Psoas muscle (tissue), 8 donors: ENCODE data around the gene SHROOM3. TPM values are rescaled to one million over a fixed set of nuclear protein-coding genes. Genes with fewer than 3 reads are reported as not detected.

Source experiments
- ATAC-seq, 4 donors: fragments of 200-7000 bp; cut with Tn5 transposase; one replicate each; pipeline ENCODE4 v1.9.1; 2020; ENCODE audit warnings: moderate library complexity in 3 of 4, mild to moderate bottlenecking in 2 of 4
- DNase-seq, 2 donors: peaks; one replicate each; pipeline ENCODE4 v3.0.0-alpha.2; 2020
- H3K27ac ChIP-seq: fragments of 200-600 bp; one replicate; pipeline ENCODE4 v1.8.0; 2022
- H3K27me3 ChIP-seq, 3 donors: fragments of 200-600 bp in 1 of 3; one replicate each; pipeline versions ENCODE4 v1.6.1 to v1.8.0; 2013 to 2022; ENCODE audit warnings: low read length in 2 of 3, mild to moderate bottlenecking in 2 of 3, moderate library complexity in 1 of 3; ENCODE audit not compliant: insufficient read depth in 3 of 3
- H3K36me3 ChIP-seq, 2 donors: fragments of 200-600 bp in 1 of 2; one replicate each; pipeline versions ENCODE4 v1.6.1 to v1.8.0; 2013 to 2022; ENCODE audit warnings: low read depth in 1 of 2, mild to moderate bottlenecking in 1 of 2, moderate library complexity in 1 of 2; ENCODE audit not compliant: insufficient read depth in 1 of 2
- H3K4me1 ChIP-seq: fragments of 200-600 bp; one replicate; pipeline ENCODE4 v1.8.0; 2022
- H3K4me3 ChIP-seq: fragments of 200-600 bp; one replicate; pipeline ENCODE4 v1.8.0; 2022; ENCODE audit warnings: mild to moderate bottlenecking
- H3K9me3 ChIP-seq: fragments of 200-600 bp; one replicate; pipeline ENCODE4 v1.8.0; 2022
- WGBS, 3 donors: extraction: QIAGEN DNeasy Blood & Tissue Kit; methylation state at CpG; one replicate each; pipeline versions ENCODE4 v1.1.6 to v1.1.7; 2013; 5-methylcytosine and 5-hydroxymethylcytosine counted together
- intact Hi-C, 2 donors: fragments of 100-400 bp; cut with DNase I; formaldehyde crosslinking; loops; one replicate each; pipeline versions ENCODE4 v1.11.0 to v1.14.2; 2022
- polyA plus RNA-seq, 3 donors: library from polyadenylated mRNA; stranded (reverse); fragments of 200-250 nt; gene quantifications; one replicate each; pipeline ENCODE4 v1.2.3, GENCODE V29; 2013
- total RNA-seq, 4 donors: library from RNA; stranded (reverse); fragmentation: NEBNext Ultra II Directional in 2 of 4; extraction: Animal tissue kit (Norgen Biotek cat#: 25700) in 2 of 4; gene quantifications; one replicate each; pipeline versions ENCODE4 v1.2.1 to v1.2.4, GENCODE V29; 2021 to 2023
- TF ChIP-seq, protein P1 (sequence below): fragments of 200-600 bp; IDR thresholded peaks from one replicate; pipeline ENCODE4 v1.8.0; 2022; ENCODE audit warnings: antibody characterized with exemption
- donor health status: healthy with polysubstance abuse.
- donor health status: DM: no; HTN: no; CAD: no; lungs with moderate emphysema.
- donor health status: Bipolar disorder and iron deficiency.
- donor health status: healthy.
- donor health status: DM: yes; HTN: yes; CAD: no.
- donor health status: DM: no; HTN: no; CAD: no.
- donor health status: DM: no; HTN: no; CAD: no.
- donor health status: DM: yes; HTN: yes; CAD: no.

The SHROOM3 gene
- total and polyA plus RNA-seq, 7 donors = 0.01 to 0.79 (median 0.06) TPM

DNA sequence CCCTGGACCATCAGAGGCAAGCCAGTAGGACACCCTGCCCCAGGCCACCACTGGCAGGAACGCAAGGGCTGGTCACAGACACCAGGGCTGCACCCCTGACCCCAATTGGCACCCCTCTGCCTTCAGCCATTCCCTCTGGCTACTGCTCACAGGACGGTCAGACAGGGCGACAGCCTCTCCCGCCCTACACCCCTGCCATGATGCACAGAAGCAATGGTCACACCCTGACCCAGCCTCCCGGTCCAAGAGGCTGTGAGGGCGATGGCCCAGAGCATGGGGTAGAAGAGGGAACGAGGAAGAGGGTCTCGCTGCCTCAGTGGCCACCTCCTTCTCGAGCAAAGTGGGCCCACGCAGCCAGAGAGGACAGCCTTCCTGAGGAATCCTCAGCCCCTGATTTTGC, 319.4 kb downstream of the SHROOM3 start:
- TF ChIP-seq, protein P1, sequence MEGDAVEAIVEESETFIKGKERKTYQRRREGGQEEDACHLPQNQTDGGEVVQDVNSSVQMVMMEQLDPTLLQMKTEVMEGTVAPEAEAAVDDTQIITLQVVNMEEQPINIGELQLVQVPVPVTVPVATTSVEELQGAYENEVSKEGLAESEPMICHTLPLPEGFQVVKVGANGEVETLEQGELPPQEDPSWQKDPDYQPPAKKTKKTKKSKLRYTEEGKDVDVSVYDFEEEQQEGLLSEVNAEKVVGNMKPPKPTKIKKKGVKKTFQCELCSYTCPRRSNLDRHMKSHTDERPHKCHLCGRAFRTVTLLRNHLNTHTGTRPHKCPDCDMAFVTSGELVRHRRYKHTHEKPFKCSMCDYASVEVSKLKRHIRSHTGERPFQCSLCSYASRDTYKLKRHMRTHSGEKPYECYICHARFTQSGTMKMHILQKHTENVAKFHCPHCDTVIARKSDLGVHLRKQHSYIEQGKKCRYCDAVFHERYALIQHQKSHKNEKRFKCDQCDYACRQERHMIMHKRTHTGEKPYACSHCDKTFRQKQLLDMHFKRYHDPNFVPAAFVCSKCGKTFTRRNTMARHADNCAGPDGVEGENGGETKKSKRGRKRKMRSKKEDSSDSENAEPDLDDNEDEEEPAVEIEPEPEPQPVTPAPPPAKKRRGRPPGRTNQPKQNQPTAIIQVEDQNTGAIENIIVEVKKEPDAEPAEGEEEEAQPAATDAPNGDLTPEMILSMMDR = no peak
- H3K9me3 ChIP-seq = no peaks in the 10 kb centered on the region
- intact Hi-C loops = no loop called here
- no peak overlapping the region for H3K27ac ChIP-seq
- no peaks in the 10 kb centered on the region for H3K27me3 ChIP-seq
- 90 to 96% (median 93%) methylated on average over 9 to 10 of the region's 10 CpGs for WGBS, 3 donors
- ATAC-seq (no peak), DNase-seq (no peak)
- no peak overlapping the region for H3K4me3 ChIP-seq
- no peaks in the 10 kb centered on the region for H3K36me3 ChIP-seq
- H3K4me1 ChIP-seq = no peaks in the 10 kb centered on the region

DNA sequence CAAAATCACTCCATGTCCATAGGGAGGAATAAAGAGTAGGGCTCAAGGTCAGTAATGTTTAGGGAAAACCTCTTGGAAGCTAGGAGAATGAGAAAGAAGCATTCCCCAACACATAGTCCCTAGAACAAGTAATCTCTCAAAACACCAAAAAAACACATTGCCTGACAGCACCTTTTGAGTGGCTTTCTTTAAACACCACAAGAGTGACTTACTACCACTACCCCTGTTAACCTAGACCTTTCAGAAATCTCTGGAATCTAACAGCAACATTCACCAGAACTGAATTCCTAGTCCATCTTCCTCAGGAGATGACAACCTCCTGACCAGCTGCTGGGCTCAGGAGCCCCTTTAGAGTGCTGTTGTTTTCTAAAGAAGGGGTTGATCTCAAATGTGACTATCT, 320.7 kb downstream of the SHROOM3 start:
- H3K4me1 ChIP-seq = no peaks in the 10 kb centered on the region
- no peak overlapping the region for H3K4me3 ChIP-seq
- DNase-seq = no peak
- intact Hi-C loops = loop anchor here (5.0 kb wide), 2 partner anchors 243 to 323 kb away; no protein-coding TSS in a partner anchor
- TF ChIP-seq, protein P1 = no peak
- H3K36me3 ChIP-seq = no peaks in the 10 kb centered on the region
- no peaks in the 10 kb centered on the region for H3K9me3 ChIP-seq
- no peak overlapping the region for H3K27ac ChIP-seq
- no peak for ATAC-seq
- H3K27me3 ChIP-seq = no peaks in the 10 kb centered on the region

DNA sequence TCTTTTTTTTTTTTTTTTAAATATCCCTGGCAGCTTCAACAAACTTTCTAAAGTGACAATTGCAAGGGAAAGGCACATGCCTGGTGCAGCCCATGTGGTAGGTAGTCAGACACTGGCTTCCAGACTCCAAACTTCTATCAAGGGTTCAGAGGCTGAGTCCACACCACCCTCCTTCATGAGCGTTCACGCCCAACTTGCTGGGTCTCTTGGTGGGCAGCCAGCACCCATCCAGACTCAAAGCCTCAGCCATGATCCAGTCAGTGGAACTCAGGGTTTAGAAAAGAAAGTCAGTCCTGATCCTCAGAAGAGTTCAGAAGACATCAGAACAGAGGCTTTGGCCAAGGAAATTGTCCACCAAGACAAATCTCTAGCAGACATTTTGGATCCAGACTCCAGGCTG, 321.4 kb downstream of the SHROOM3 start:
- H3K9me3 ChIP-seq = no peaks in the 10 kb centered on the region
- no peaks in the 10 kb centered on the region for H3K4me1 ChIP-seq
- no peak for DNase-seq
- TF ChIP-seq, protein P1 = no peak
- no peak for ATAC-seq
- no peaks in the 10 kb centered on the region for H3K27me3 ChIP-seq
- no peak overlapping the region for H3K4me3 ChIP-seq
- intact Hi-C loops = loop anchor here (5.0 kb wide), 2 partner anchors 244 to 324 kb away; no protein-coding TSS in a partner anchor
- 95 to 98% (median 98%) methylated on average over 2 of the region's 2 CpGs for WGBS, 3 donors
- H3K36me3 ChIP-seq = no peaks in the 10 kb centered on the region
- H3K27ac ChIP-seq = no peak overlapping the region

DNA sequence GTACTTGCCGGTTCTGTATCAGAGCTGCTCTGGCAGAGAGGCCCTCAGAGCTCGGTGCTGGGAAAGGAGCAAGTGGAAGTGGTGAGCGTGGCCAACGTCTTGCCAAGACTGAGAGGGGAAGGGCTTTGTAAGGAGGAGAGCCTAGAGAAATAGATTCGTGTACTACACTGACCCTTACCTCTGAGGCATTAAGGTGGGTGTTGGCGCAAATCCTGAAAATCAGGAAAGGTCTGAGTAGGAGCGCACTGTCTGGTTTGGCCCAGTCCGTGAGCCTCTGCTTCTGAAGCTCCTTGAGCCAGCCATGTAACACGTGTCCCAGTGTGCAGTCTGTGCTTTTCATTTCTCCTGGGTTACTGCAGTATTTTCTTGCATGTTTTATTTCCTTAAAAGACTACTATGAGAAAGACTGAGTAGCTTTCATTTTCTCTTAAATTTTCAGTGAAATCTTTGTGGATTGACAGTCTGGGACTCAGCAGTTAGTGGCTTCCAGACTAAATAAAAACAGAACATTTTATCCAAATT, 322.4 kb downstream of the SHROOM3 start:
- Histone ChIP-seq H3K4me3 (no peak overlapping the region), H3K36me3 (no peaks in the 10 kb centered on the region), H3K27ac (no peak overlapping the region), H3K4me1 (no peaks in the 10 kb centered on the region), H3K9me3 (no peaks in the 10 kb centered on the region), H3K27me3 (no peaks in the 10 kb centered on the region)
- TF ChIP-seq, protein P1 = no peak
- 86 to 92% (median 88%) methylated on average over 9 of the region's 9 CpGs for WGBS, 3 donors
- DNase-seq (no peak), ATAC-seq (no peak)
- intact Hi-C loops = loop anchor here (5.0 kb wide), 2 partner anchors 245 to 325 kb away; no protein-coding TSS in a partner anchor
